SIG-M5 treated with dmso at 0.1 percent for 504 hours (cell line): Measurements from ENCODE around the gene CXADR.

Source experiments
- DNase-seq: peaks from one replicate; lab custom pipeline; 2025; ENCODE audit not compliant: unreplicated experiment; lab: John Stamatoyannopoulos, UW

Gene CXADR

GRCh38 chr21:17585875-17586450, 73.1 kb downstream of the CXADR start:
- DNase-seq, result peak; percentile 51

- peak; percentile 18 for DNase-seq
These were observed 77.6 kb downstream of the CXADR start for GRCh38 chr21:17590430-17590829.

DNA sequence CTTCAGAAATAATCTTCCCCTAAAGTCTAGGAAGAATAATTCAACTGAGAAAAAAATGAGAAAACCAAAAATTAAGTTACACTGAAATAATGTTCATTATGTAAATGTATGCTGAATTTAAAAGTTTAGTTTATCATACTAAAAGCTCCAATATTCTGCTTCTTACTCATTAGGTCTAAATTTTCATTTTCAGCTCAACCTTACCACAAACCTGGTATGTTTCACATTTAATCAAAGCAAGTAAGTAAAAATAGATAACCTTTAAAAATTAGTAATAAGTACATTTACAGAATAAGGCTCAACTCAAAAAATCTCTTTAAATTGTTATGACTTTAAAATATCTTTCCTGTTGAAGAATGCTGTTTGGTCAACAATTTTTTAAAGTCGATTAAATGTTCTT, 84.8 kb downstream of the CXADR start:
- no peak for DNase-seq

DNA sequence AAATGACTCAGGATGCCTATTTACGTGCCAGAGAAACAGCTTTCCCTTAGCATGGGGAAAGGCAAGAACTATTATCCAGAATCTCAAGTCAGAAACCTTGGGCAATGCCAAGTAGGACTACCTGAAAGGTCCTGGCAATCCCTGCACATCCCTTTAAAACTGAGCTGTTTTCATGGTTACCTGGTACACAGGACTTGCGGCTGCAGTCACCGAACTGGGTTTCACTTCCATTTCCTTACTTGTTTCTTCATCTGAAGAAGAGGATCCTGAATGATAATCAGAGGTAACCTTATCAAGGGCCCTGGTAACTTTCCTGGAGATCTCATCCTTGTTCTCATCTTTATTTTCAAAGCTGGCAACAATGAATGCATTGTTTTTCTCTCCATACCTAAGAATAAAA, 85.6 kb downstream of the CXADR start:
- DNase-seq, result no peak

DNA sequence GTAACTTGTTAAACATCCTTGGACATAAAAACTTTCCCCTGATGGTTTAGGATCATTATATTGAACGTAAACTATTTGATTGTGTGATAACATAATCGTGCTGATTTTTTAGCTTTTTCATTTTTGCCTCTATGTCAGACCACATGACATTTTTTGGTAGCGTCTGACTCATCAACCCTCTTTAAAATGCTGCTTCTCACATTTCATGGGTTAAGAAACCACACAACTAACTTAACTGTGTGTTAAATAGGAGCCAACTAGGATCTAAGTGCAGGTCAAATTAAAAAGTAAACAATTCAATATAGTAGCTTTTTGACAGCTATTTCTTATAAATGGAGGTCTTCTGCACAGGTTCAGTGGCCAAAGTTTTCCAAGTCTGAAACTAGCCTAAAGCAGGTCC, 90.0 kb downstream of the CXADR start:
- no peak for DNase-seq

DNA sequence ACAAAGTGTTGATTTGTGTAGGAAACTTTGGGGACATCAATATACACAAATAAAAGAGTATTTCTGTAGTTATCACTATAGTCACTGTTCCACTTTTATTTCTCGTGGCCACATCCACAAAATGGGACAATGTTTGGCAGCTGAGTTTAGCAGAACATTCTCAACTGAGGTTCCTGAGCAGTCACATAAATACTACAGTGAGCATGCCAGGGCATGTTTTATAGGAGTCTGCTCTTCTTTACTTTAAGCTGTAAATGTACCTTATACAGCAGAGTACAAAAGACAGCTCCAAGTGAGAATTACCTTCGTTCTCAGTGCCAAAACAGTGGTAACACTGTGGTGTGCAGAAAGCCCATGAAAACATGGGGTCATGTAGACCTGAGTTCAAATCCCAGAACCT, 94.8 kb downstream of the CXADR start:
- DNase-seq, result no peak

- DNase-seq, result no peak
These were observed 96.8 kb downstream of the CXADR start for GRCh38 chr21:17609681-17610080.

DNA sequence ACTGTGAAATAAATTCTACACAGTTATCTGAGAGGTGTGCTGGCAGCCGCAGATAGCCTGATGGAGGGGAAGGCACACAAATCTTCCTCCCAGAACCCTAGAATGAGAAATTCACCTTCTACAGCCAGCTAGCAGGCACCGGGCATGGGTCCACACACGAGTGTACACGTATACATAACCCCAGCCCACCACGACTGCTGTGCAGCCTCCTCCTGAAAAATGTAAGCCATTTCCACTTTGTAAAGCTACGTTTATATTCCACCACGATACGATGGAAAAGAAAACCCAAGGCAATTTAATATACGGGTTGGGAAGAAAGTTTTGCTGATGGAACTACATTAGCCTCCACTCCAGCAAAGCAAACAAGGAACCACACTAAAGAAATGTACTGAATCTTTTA, 98.1 kb downstream of the CXADR start:
- DNase-seq, result no peak

GRCh38 chr21:17611414-17612022, 98.7 kb downstream of the CXADR start:
- DNase-seq, result peak; percentile 85

DNA sequence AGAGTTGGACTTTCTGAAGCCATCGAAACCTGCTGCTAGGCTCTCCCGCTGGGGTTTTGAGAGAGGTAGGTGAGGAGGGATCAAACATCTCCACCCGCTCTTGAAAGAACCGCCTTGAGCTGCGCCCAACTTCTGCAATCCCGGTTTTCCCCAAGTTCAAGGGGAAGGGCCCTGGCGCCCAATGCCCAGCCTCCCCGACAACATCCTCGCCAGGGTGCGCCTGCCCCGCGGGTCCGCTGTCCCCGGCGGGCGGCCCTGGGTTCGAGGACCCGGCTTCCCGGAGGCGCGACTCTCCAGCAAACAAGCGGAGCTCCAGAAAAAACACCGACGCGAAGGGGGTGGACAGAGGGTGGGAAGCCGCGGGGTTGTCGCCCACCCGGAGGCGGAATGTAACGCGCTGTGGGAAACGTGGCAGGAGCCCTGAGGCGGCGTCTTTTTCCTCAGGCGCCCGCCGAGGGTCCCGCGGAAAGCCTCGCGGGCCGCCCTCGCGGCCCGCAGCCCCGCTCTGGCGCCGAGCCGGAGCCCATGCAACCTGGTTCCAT, 99.3 kb downstream of the CXADR start:
- peak; percentile 20 for DNase-seq

DNA sequence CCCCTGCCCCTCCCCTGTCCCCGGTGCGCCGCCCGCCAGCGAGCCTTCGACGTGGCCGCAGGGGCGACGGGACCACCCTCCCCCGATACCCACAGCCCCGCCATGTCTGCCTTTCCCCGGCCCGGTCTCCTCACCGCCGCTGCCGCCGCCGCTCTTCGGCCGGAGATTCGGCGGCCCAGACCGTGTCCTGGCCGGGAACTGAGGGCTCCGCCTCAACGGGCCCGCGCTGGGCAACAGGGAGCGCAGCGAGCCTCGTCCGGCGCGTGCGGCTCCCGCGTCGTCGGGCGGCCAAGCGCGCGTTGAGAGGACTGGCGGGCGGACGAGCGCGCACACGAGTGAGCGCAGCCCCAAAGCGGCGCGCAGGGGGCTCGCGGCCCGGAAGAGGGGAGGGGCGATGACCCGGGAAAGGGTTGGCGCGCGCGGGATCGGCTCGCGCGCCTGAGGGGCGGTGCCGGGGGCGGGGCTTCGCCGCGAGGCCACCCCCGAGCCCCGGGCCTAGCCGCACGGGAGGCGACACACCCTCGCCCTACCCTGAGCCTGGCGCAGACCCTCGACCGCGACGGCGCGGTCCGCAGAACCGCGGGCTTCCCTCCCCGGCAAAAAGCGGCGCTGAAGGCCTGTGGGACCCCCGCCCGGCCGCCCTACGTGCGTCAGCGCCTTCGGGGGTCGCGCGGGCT, 99.9 kb downstream of the CXADR start, which contains the start of gene BTG3:
Gene BTG3 (minus strand): TSS at position 337 of the 677 bp plus-strand sequence. CDS start 3,757 bp downstream, outside the sequence.
- peak; percentile 74 for DNase-seq

DNA sequence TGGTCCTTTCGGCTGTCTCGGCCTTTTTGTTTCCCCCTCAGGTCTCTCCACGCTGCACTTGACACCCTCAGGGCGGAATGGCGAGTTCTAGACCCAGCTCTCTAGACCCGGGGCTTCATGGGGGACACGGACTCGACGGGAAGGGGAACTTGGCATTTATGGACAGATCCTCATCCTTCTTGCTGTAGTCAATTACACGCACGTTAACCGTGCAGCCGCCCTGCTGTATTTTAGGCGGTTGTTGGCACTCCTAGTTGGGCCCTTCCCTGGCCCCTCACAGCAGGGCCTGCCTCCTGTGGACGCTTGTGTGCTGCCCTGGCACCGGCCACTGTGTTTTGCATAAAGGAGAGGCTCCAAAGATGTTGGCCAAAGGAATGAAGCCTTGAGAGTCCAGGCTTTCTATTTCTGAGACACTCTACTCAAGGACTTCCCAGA, 100.4 kb downstream of the CXADR start:
- DNase-seq, result peak; percentile 48

DNA sequence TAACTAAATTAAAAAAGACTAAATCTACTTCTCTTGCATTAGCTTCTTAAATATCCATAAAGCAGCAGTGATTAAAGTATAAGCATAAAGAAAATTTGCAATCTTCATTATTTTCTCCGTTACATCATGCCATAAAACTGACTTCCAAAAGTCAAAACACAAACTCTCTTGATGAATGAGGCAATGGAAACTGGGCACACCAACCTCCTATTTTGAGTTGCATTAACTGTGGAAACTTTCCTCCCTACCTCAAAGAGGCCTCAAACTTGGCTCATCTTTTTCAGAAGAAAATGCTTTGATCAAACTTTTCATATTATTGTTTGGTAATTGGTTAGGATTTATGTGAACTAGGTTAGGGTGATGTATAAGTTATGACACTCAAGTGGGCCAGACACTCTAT, 104.0 kb downstream of the CXADR start:
- no peak for DNase-seq

- DNase-seq, result no peak
These were observed 109.2 kb downstream of the CXADR start for GRCh38 chr21:17622018-17622417.

- DNase-seq, result no peak
These were observed 118.4 kb downstream of the CXADR start for GRCh38 chr21:17631195-17631594.

DNA sequence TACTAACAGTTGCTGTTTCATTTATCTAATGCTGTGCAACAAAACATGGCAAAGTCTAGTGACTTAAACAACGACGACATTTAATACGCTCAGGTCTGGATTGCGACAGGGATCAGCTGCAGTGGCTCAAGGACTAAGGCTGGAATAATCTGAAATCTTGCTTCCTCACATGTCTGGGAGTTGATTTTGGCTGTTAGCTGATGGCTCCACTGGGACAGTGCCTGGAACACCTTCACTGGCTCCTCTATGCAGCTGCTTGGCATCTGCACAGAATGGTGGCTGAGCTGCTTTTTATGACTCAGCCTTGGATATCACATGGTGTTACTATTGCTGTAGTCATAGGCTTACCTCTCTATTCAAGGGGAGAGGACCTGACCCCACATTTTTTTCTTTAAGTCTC, 123.9 kb downstream of the CXADR start:
- DNase-seq, result no peak

- no peak for DNase-seq
These were observed 128.0 kb downstream of the CXADR start for GRCh38 chr21:17640821-17641220.
